Esophagus muscularis mucosa (tissue), 4 donors: ENCODE data around the gene RYR2.

ENCODE experiments used
- EP300 ChIP-seq: sonication (generic); formaldehyde crosslinking; IDR thresholded peaks from one replicate; pipeline ENCODE4 v1.6.1; 2017; ENCODE audit warnings: antibody characterized with exemption
- POLR2A ChIP-seq: fragments of 450-650 bp; IDR thresholded peaks from one replicate; pipeline ENCODE4 v1.6.1; 2017; ENCODE audit warnings: antibody characterized with exemption, moderate library complexity, mild to moderate bottlenecking, low read depth
- POLR2AphosphoS5 ChIP-seq, 2 donors: sonication (generic); formaldehyde crosslinking; IDR thresholded peaks; one replicate each; pipeline ENCODE4 v1.6.1; 2017; ENCODE audit warnings: antibody characterized with exemption in 2 of 2
- TF ChIP-seq, protein P1 (sequence below), 3 experiments: fragments of 200-600 bp in 2 of 3; fragments of 450-650 bp in 1 of 3; sonication (generic) in 2 of 3; IDR thresholded peaks; one replicate each; pipeline ENCODE4 v1.5.1; 2017 to 2019; ENCODE audit warnings: antibody characterized with exemption in 3 of 3, mild to moderate bottlenecking in 2 of 3, moderate library complexity in 1 of 3

- TF ChIP-seq, protein P1, sequence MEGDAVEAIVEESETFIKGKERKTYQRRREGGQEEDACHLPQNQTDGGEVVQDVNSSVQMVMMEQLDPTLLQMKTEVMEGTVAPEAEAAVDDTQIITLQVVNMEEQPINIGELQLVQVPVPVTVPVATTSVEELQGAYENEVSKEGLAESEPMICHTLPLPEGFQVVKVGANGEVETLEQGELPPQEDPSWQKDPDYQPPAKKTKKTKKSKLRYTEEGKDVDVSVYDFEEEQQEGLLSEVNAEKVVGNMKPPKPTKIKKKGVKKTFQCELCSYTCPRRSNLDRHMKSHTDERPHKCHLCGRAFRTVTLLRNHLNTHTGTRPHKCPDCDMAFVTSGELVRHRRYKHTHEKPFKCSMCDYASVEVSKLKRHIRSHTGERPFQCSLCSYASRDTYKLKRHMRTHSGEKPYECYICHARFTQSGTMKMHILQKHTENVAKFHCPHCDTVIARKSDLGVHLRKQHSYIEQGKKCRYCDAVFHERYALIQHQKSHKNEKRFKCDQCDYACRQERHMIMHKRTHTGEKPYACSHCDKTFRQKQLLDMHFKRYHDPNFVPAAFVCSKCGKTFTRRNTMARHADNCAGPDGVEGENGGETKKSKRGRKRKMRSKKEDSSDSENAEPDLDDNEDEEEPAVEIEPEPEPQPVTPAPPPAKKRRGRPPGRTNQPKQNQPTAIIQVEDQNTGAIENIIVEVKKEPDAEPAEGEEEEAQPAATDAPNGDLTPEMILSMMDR (IDR thresholded peaks at IDR 0.05), result no peak
- no peak for TF ChIP-seq POLR2AphosphoS5 (IDR thresholded peaks at IDR 0.05)
- no peak for TF ChIP-seq POLR2A
- TF ChIP-seq EP300, result no peak
Observed at GRCh38 chr1:237528545-237528944, 486.6 kb downstream of the RYR2 start.
